AG04450 (cell line): ENCODE results near the gene TBC1D10A. TPM values are rescaled to one million over a fixed set of nuclear protein-coding genes. Genes with fewer than 3 reads are reported as not detected.

Source experiments
- CTCF ChIA-PET: fragments of 300-600, 350-600 bp; formaldehyde crosslinking; extraction: SDS; loops from one replicate; lab custom pipeline; 2022; ENCODE audit warnings: antibody characterized with exemption, inconsistent platforms; lab: Charles Lee
- POLR2A ChIA-PET: fragments of 350-600 bp; formaldehyde crosslinking; extraction: SDS; loops from one replicate; lab custom pipeline; 2021; ENCODE audit warnings: antibody characterized with exemption, inconsistent platforms; lab: Yijun Ruan, JAX
- DNase-seq: peaks from one replicate; pipeline ENCODE4 v3.0.0-alpha.2; 2011; ENCODE audit warnings: low read depth, low spot score
- H3K27ac ChIP-seq: one replicate; pipeline ENCODE4 v1.5.1; 2012; ENCODE audit warnings: low read depth, low read length, control low read depth
- H3K27me3 ChIP-seq: one replicate; pipeline ENCODE4 v1.6.0; 2012; ENCODE audit warnings: low read length; ENCODE audit not compliant: control insufficient read depth, insufficient read depth
- H3K4me3 ChIP-seq: 2 replicates; pipeline ENCODE4 v1.5.1; 2011; ENCODE audit warnings: mild to moderate bottlenecking, low read depth, low read length, control low read depth
- H3K9me3 ChIP-seq: 2 replicates; pipeline ENCODE4 v1.5.1; 2012; ENCODE audit warnings: low read length; ENCODE audit not compliant: control insufficient read depth, insufficient read depth
- polyA plus RNA-seq: library from polyadenylated mRNA; depleted of rRNA; stranded (reverse); fragments of >200 nt; gene quantifications from 2 replicates; pipeline ENCODE4 v1.2.3, GENCODE V29; 2011
- TF ChIP-seq, protein P1 (sequence below): IDR thresholded peaks from 2 replicates; pipeline ENCODE4 v1.5.1; 2011; ENCODE audit warnings: low read depth, low read length, control low read depth, inconsistent platforms

Gene TBC1D10A
- polyA plus RNA-seq, 1 experiment = 14.5 TPM

DNA sequence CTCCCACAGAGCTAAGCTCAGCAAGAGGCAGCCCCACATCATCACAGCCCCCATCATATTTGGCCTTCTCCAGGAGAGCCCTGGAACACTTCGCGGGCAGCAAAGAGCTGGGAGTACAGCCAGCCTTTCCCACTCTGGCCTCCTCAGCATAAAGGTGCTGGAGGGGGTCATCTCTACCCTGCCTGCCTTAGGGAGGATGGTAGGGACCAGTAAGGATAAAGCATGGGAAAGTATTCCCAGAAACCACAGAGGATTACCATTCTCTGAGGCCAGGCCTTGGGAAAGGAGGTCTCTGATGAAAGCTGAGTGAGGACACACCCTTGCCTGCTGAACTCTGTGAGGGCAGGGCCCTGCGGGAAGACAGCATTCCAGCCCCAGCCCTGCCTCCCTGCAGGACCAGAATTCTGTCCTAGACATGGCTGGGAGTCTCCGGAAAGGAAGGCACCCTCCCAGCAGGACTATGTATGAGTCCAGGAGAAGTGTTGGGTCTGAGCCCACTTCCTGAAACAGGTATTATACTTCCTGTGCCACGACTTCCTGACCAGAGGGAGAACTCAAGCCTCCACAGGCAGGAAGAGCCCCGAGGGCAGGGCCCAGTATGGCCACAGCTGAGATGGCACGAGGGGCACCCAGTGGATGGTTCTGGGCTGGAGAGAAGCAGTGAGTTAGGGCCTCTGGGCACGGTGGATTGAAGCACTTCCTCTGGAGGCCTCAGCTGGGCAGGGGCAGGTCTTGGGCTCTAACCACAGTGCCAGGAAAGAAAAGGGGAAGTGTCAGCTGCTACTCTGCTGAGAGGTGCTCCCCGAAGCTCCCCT, 24.5 kb downstream of the TBC1D10A start:
- DNase-seq = no peak
- no peaks in the 10 kb centered on the region for H3K9me3 ChIP-seq
- ChIA-PET POLR2A (no interaction called here), CTCF (interaction anchor here (2.6 kb wide), 1 partner anchor 14 kb away, joined by 9 read pairs; no protein-coding TSS in a partner anchor)
- no peaks in the 10 kb centered on the region for H3K27me3 ChIP-seq
- H3K4me3 ChIP-seq = no peak overlapping the region
- H3K27ac ChIP-seq = no peak overlapping the region
- TF ChIP-seq, protein P1, sequence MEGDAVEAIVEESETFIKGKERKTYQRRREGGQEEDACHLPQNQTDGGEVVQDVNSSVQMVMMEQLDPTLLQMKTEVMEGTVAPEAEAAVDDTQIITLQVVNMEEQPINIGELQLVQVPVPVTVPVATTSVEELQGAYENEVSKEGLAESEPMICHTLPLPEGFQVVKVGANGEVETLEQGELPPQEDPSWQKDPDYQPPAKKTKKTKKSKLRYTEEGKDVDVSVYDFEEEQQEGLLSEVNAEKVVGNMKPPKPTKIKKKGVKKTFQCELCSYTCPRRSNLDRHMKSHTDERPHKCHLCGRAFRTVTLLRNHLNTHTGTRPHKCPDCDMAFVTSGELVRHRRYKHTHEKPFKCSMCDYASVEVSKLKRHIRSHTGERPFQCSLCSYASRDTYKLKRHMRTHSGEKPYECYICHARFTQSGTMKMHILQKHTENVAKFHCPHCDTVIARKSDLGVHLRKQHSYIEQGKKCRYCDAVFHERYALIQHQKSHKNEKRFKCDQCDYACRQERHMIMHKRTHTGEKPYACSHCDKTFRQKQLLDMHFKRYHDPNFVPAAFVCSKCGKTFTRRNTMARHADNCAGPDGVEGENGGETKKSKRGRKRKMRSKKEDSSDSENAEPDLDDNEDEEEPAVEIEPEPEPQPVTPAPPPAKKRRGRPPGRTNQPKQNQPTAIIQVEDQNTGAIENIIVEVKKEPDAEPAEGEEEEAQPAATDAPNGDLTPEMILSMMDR = no peak

DNA sequence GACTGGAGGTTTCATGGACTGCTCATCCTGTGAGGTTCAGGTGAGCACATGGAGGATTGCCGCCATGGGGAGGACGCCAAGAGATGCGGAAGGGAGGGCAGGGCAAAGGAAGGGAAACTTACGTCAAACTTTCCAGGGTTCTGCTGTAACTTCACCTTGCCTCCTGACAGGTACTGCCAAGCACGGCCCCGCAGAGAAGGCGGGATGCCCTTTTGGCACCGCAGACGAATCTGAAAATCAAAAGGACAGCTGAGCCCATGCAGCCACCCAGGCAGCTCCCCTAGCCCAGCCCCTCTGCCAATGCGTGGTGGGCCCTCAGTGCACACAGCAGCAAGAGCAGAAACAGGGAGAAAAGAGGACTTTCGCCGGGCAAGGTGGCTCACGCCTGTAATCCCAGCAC, 27.4 kb downstream of the TBC1D10A start:
- Histone ChIP-seq H3K27me3 (no peaks in the 10 kb centered on the region), H3K27ac (no peak overlapping the region), H3K9me3 (no peaks in the 10 kb centered on the region), H3K4me3 (no peak overlapping the region)
- ChIA-PET POLR2A (no interaction called here), CTCF (no interaction called here)
- TF ChIP-seq, protein P1 = no peak
- no peak for DNase-seq

DNA sequence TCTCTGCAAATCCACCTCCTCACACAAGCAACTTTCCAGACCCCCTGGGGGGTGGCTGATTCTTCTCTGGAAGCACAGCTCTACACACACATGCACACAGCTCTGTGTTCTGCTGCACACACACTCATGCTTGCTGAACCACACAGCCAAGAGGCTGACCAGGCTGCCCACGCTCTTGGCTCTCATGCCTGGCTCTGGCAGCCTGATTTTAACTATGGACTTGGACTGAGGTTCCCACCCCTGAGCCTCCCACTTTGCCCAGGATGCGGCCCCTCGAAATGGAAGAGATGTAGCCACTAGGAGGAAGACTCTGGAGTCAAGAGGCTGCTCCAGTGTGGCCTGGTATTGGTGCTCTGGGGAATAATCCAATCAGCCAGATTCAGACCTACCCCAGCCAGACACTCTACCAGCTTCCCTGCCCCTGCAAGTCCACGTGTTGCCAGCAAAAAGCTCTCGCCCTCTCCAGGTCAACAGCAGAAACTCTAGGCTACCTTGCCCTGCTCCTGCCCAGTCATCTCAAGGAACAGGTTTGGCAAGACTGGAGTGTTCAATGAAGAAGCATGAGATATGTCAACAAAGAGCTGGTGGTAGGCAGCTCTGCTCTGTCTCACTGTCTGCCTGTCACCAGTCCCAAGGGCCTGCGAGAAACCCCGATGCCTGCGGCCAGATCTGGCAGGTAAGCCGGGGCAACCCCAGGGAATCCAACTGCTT, 28.6 kb downstream of the TBC1D10A start:
- DNase-seq = no peak
- CTCF ChIA-PET = no interaction called here

DNA sequence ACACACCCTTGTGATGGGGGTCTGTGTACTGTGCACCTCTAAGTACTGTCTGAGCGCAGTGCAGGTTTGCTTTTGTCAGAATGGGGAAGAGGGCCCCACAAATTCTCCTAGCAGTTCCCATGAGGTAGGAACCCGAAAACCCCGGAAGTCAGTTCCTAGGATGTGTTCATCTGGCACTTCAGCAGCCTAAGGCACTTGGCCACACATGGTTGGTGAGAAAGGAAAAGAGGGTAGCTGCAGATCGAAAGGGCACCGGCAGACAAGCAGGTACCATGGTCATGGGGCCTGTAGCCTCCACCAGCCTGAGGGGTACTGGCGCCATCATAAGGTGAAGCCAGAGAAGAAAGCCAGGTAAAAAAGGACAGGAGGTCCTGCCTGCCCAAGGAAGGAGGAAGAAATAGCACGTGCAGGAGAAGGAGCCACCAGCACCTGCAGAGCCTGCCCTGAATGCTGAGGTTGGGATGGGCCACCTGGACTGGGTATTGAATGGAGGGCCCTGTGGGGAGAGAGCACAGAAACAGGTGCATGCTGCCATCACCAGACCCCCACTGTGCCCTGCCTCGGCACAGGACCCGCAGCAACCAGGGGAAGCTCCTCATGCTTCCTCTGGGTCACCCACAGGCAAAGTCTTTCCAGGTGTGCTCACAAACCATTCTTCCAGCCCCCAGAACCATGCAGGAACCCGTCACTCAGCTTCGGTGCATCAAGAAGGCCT, 29.3 kb downstream of the TBC1D10A start:
- ChIA-PET CTCF (no interaction called here), POLR2A (no interaction called here)
- Histone ChIP-seq H3K27ac (no peak overlapping the region), H3K4me3 (no peak overlapping the region), H3K27me3 (no peaks in the 10 kb centered on the region), H3K9me3 (no peaks in the 10 kb centered on the region)
- DNase-seq = no peak
- TF ChIP-seq, protein P1 = no peak

More for the DNA sequence above, 28.6 kb downstream of the TBC1D10A start:
- TF ChIP-seq, protein P1 = no peak
- Histone ChIP-seq H3K27me3 (no peaks in the 10 kb centered on the region), H3K4me3 (no peak overlapping the region), H3K9me3 (no peaks in the 10 kb centered on the region), H3K27ac (no peak overlapping the region)
- POLR2A ChIA-PET = interaction anchor here (0.8 kb wide), 1 partner anchor 59 kb away, joined by 3 read pairs; the partner anchor contains the start of genes CCDC157 and SF3A1
